Astrocyte of the cerebellum (primary cell): ENCODE results near the gene CWF19L2.
"Not testable (repeated sequence)": the region's sequence is repeated elsewhere in the genome, so short reads cannot be mapped to it uniquely, and the experiment has no call there.

Experiments used
- DNase-seq: peaks from one replicate; pipeline ENCODE4 v3.0.0-alpha.2; 2011; ENCODE audit warnings: low read depth
- H3K4me3 ChIP-seq: 2 replicates; pipeline ENCODE4 v1.5.1; 2011; ENCODE audit warnings: mild to moderate bottlenecking, low read depth, low read length, moderate library complexity
- in situ Hi-C: cut with HindIII; loops from 2 replicates; pipeline ENCODE4 v1.10.0; 2017; ENCODE audit warnings: low sequenced_read_pairs
- TF ChIP-seq, protein P1 (sequence below): IDR thresholded peaks from 2 replicates; pipeline ENCODE4 v1.5.1; 2012; ENCODE audit warnings: low read length, low read depth, moderate library complexity, mild to moderate bottlenecking; ENCODE audit errors: missing control alignments

Gene CWF19L2

DNA sequence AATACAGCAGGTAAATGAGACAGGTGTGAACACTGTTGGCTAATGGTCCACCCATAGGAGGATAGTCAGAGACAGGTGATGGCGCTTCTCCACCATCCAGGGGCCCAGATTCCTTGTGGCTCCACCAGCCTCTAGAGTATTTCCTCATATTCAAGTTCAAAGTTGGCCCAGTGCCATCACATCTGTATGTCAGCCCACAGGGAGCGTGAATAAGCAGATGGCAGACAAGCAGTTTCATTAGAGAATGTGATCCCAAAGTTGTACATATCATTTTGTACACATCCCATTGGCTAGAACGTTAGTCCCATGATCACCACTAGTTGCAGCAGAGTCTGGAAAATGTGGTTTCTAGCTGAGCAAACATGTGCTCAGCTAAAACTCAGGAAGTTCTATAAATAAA is 11.0 kb upstream of the CWF19L2 start:
- in situ Hi-C loops: no loop called here
- DNase-seq: no peak
- H3K4me3 ChIP-seq: no peak overlapping the region
- TF ChIP-seq, protein P1, sequence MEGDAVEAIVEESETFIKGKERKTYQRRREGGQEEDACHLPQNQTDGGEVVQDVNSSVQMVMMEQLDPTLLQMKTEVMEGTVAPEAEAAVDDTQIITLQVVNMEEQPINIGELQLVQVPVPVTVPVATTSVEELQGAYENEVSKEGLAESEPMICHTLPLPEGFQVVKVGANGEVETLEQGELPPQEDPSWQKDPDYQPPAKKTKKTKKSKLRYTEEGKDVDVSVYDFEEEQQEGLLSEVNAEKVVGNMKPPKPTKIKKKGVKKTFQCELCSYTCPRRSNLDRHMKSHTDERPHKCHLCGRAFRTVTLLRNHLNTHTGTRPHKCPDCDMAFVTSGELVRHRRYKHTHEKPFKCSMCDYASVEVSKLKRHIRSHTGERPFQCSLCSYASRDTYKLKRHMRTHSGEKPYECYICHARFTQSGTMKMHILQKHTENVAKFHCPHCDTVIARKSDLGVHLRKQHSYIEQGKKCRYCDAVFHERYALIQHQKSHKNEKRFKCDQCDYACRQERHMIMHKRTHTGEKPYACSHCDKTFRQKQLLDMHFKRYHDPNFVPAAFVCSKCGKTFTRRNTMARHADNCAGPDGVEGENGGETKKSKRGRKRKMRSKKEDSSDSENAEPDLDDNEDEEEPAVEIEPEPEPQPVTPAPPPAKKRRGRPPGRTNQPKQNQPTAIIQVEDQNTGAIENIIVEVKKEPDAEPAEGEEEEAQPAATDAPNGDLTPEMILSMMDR: no peak

DNA sequence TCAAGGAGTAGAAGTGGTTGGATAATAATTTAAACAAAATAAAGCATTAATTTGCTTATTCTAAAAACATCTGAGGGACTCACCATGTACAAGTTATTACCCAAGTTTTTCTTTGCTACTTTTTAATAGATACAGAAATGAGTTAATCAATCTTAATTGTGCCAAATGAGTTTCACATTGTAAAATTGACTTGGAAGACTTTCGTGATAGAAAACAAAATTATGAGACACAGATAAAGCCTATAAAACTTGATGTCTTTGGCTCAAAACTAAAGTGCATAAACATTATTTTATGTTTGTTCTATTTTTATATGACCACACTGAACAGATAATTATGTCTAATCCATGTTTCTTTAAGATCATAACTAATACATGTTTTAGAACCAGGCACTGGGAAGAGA is 10.1 kb upstream of the CWF19L2 start:
- in situ Hi-C loops: no loop called here
- TF ChIP-seq, protein P1: no peak
- H3K4me3 ChIP-seq: no peak overlapping the region
- no peak for DNase-seq

DNA sequence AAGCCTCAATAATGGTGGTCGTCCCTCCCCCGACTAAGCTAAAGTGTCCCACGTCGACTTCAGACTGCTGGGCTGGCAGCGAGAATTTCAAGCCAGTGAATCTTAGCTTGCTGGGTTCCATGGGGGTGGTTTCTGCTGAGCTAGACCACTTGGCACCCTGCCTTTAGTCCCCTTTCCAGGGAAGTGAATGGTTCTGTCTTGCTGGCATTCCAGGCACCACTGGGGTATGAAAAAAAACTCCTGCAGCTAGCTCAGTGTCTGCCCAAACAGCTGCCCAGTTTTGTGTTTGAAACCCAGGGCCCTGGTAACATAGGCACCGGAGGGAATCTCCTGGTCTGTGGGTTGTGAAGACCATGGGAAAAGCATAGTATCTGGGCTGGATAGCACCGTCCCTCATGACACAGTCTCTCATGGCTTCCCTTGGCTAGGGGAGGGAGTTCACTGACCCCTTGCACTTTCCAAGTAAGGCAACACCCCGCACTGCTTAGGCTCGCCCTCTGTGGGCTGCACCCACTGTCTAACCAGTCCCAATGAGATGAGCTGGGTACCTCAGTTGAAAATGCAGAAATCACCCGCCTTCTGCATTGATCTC is 8.7 kb upstream of the CWF19L2 start:
- H3K4me3 ChIP-seq, in situ Hi-C loops, DNase-seq: not testable (repeated sequence)

DNA sequence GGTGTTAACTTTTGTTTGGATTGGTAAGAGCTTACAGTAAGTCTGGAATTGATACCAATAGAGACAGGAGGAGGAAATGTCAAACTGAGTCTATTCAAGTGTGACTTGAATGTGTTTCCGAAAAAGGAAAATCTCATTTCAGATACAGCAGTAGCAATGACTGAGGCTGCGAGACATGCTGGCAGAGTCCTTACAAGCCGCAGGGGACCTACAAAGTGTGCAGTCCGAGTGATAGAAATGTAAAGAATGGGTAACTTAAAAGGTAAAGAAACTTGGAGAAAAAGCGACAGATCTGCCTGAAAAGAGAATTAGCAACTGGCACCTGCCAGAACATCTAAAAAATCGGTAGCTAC is 444 bp downstream of the CWF19L2 start:
- TF ChIP-seq, protein P1: no peak
- DNase-seq: no peak
- peak overlapping the region; percentile 90 for H3K4me3 ChIP-seq
- in situ Hi-C loops: no loop called here

DNA sequence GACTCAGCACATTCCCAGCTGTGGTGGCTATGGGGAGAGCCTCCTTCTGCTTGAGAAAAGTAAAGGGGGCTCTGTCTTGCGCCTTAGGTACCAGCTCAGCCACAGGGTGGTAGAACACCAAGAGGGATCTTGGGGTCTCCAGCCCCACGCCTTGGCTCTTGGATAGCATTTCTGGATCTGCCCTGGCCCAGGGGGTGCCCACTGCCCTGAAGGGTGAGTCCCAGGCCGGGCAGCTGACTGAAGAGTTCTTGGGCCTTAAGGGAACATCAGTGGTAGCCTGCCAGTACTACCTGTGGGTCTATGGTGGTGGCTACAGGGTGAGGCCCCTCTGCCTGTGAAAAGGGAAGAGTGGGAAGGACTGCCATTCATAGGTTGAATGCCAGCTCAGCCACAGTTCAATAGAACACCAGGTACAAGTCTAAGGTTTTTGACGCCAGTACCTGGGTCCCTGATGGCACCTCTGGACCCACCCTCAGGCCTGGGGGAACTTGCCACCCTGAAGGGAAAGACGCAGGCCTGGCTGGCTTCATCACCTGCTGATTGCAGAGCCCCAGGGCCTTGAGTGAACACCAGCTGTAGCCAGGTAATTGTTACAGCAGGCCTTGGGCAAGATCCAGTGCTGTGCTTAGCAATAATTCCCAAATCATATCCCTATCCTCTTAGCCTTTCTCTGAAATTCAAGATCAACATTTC is 3.9 kb downstream of the CWF19L2 start:
- TF ChIP-seq, protein P1: no peak
- DNase-seq: no peak
- in situ Hi-C loops: no loop called here
- no peak overlapping the region for H3K4me3 ChIP-seq

DNA sequence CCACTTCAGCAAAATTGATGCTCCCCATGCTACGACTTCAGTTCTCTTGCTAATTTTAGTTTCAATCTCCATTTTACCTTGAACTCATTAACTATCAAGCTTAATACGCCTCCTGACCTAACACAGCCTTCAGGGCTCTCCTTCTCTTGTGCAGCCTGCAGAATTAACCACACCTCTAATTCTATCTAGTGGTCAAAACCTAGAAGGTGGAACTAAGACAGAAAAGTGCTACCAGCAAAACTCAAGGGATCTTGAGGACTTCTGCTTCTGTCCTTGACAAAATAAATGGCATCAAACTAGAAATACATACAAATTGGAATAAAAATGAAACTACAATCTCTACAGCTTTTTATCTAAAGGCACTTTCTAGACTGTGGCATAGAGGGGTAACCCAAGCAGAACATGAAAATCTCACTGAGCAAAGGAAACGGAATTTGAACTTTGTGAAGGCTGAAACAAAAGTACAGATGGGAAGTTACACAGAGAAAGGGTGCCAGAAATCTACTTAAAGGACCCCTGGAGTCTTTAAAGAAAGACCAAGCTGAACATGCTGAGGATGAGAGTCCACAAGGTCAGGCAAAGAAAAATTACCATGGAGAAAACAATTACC is 10.7 kb downstream of the CWF19L2 start:
- H3K4me3 ChIP-seq: no peak overlapping the region
- TF ChIP-seq, protein P1: no peak
- peak; percentile 2 for DNase-seq
- in situ Hi-C loops: no loop called here

DNA sequence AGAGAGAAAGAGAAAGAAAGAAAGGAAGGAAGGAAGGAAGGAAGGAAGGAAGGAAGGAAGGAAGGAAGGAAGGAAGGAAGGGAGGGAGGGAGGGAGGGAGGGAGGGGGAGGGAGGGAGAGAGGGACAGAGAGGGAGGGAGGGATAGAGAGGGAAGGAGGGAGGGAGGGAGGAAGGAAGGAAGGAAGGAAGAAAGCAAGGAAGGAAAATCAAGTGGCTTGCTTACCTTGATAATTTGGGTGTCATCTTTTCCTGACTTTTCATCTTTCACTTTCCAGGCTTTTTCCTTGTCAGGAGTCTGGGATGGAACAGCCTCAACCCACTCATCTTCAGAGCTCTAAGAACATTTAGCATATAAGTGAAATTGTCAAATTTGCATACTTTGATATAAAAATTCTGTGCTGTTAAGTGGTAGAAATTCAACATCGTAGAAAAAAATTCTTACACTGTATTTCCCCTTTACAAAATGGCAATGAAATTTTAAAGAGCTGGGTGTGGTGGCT is 14.9 kb downstream of the CWF19L2 start:
- TF ChIP-seq, protein P1: no peak
- no peak overlapping the region for H3K4me3 ChIP-seq
- in situ Hi-C loops: no loop called here
- DNase-seq: no peak
